T-cell (primary cell): ENCODE measurements around the gene DNMT3A. TPM values are rescaled to one million over a fixed set of nuclear protein-coding genes. Genes with fewer than 3 reads are reported as not detected.

Source experiments
- ATAC-seq, 4 experiments: fragments of 200-7000 bp in 3 of 4; fragments of 150-1000 bp in 1 of 4; cut with Tn5 transposase; replicated peaks in 1 of 4; 1 replicate in 3 of 4; 2 replicates in 1 of 4; pipeline ENCODE4 v1.10.0; 2021; ENCODE audit warnings: moderate library complexity in 3 of 4, mild to moderate bottlenecking in 2 of 4, moderate number of reproducible peaks in 1 of 4
- CTCF ChIA-PET, 2 donors: fragments of 300-600 bp; sonication (Branson Sonifier 250); formaldehyde crosslinking; loops; one replicate each; lab custom pipeline; 2022; ENCODE audit warnings: antibody characterized with exemption in 2 of 2; lab: Charles Lee
- POLR2A ChIA-PET, 2 donors: fragments of 300-600 bp; sonication (Branson Sonifier 250); formaldehyde crosslinking; loops; one replicate each; lab custom pipeline; 2022; ENCODE audit warnings: antibody characterized with exemption in 2 of 2; lab: Charles Lee
- DNase-seq, 35 experiments: peaks; one replicate each; pipeline versions ENCODE4 v3.0.0 to v3.0.0-alpha.2; 2013 to 2023
- H3K27ac ChIP-seq: one replicate; pipeline ENCODE4 v1.5.1; 2013; ENCODE audit warnings: low read length
- H3K27me3 ChIP-seq, 2 experiments: replicated peaks in 1 of 2; 1 replicate in 1 of 2; 2 replicates in 1 of 2; pipeline versions ENCODE4 v1.6.1 to v1.7.0; 2013; ENCODE audit warnings: low read length in 1 of 2, mixed read lengths in 1 of 2; ENCODE audit not compliant: control insufficient read depth in 2 of 2, insufficient read depth in 2 of 2; ENCODE audit errors: extremely low read depth in 1 of 2
- H3K36me3 ChIP-seq, 2 donors: 1 replicate in 1 of 2; 2 replicates in 1 of 2; pipeline versions ENCODE4 v1.6.1 to v1.7.0; 2013; ENCODE audit warnings: low read length in 1 of 2; ENCODE audit not compliant: control insufficient read depth in 2 of 2, insufficient read depth in 1 of 2; ENCODE audit errors: extremely low read depth in 1 of 2
- H3K4me1 ChIP-seq, 2 experiments: 1 replicate in 1 of 2; 2 replicates in 1 of 2; pipeline versions ENCODE4 v1.6.1 to v1.7.0; 2013; ENCODE audit warnings: low read length in 2 of 2, mixed read lengths in 1 of 2; ENCODE audit not compliant: insufficient read depth in 2 of 2, control insufficient read depth in 1 of 2; ENCODE audit errors: extremely low read depth in 1 of 2
- H3K4me3 ChIP-seq, 2 donors: 1 replicate in 1 of 2; 2 replicates in 1 of 2; pipeline versions ENCODE4 v1.5.1 to v1.7.0; 2013; ENCODE audit warnings: mild to moderate bottlenecking in 2 of 2, low read length in 1 of 2, moderate library complexity in 1 of 2; ENCODE audit not compliant: control insufficient read depth in 1 of 2; ENCODE audit errors: extremely low read depth in 1 of 2
- H3K9me3 ChIP-seq: 2 replicates; pipeline ENCODE4 v1.7.0; 2013
- H3K27ac Mint-ChIP-seq, 2 donors: one replicate each; pipeline ENCODE4 v1.8.0; 2020 to 2021; ENCODE audit warnings: mild to moderate bottlenecking in 2 of 2, mixed read lengths in 2 of 2
- H3K27me3 Mint-ChIP-seq, 2 donors: one replicate each; pipeline ENCODE4 v1.8.0; 2021 to 2022; ENCODE audit warnings: mixed read lengths in 2 of 2
- H3K36me3 Mint-ChIP-seq: one replicate; pipeline ENCODE4 v1.8.0; 2021; ENCODE audit warnings: mixed read lengths
- H3K4me1 Mint-ChIP-seq, 3 donors: one replicate each; pipeline ENCODE4 v1.8.0; 2020 to 2022; ENCODE audit warnings: mixed read lengths in 3 of 3, mild to moderate bottlenecking in 1 of 3
- H3K4me3 Mint-ChIP-seq, 3 donors: one replicate each; pipeline ENCODE4 v1.8.0; 2020 to 2022; ENCODE audit warnings: mild to moderate bottlenecking in 3 of 3, mixed read lengths in 3 of 3, moderate library complexity in 3 of 3
- H3K9me3 Mint-ChIP-seq, 3 donors: one replicate each; pipeline ENCODE4 v1.8.0; 2020 to 2022; ENCODE audit warnings: mixed read lengths in 3 of 3
- WGBS: methylation state at CpG from one replicate; pipeline ENCODE4 v1.1.5; 2013; ENCODE audit warnings: missing lambda C conversion rate; ENCODE audit not compliant: insufficient coverage; 5-methylcytosine and 5-hydroxymethylcytosine counted together
- total RNA-seq, 35 experiments: library from RNA in 6 of 35; stranded (reverse) in 6 of 35; fragments of 120-200 nt in 1 of 35; gene quantifications; one replicate each; pipeline versions ENCODE4 v1.2.1 to v1.2.4 and lab custom pipeline; 2013 to 2026

DNMT3A gene
- total RNA-seq, 5 donors from 2014 or later (not counting 1 experiment from before 2014, with no cell fraction given) = 78.7 to 125 (median 93.2) TPM

- Histone ChIP-seq H3K36me3 (no peaks in the 10 kb centered on the region), H3K27ac (no peak overlapping the region), H3K27me3 (peaks cover 0 to 3% of the 10 kb centered on the region in 2 experiments), H3K9me3 (no peaks in the 10 kb centered on the region), H3K4me3 (no peak overlapping the region), H3K4me1 (peaks cover 12 to 35% of the 10 kb centered on the region in 2 experiments)
- H3K9me3 Mint-ChIP-seq = no peaks in the 10 kb centered on the region
- H3K4me1 Mint-ChIP-seq = peaks cover 26 to 29% (median 26%) of the 10 kb centered on the region in 3 donors
- POLR2A ChIA-PET = interaction anchor here in 1 of 2 donors (0.6 kb wide), 1 partner anchor 31 kb away, joined by 3 read pairs; no protein-coding TSS in a partner anchor
- DNase-seq (no peak), ATAC-seq (no peak)
- peak overlapping the region; percentile 61 to 81 (median 74) for H3K4me3 Mint-ChIP-seq
- H3K27ac Mint-ChIP-seq = peak overlapping the region in 1 of 2 donors; percentile 22
- WGBS = 95% methylated on average over 15 of the region's 21 CpGs
- CTCF ChIA-PET = interaction anchor here (0.5 to 1.8 kb wide), 7 partner anchors 19 to 259 kb away, joined by 3 to 9 read pairs (median 3); no protein-coding TSS in a partner anchor
- H3K36me3 Mint-ChIP-seq = no peaks in the 10 kb centered on the region
- H3K27me3 Mint-ChIP-seq = no peaks in the 10 kb centered on the region
Measured at GRCh38 chr2:25343187-25343825, 1.6 kb upstream of the DNMT3A start.

GRCh38 chr2:25342372-25343186 lies 854 bp upstream of the DNMT3A start:
- DNase-seq = peak; percentile 55 to 88 (median 75)
- 11% methylated on average over 37 of the region's 45 CpGs for WGBS
- Histone ChIP-seq H3K9me3 (no peaks in the 10 kb centered on the region), H3K27me3 (peaks cover 0 to 3% of the 10 kb centered on the region in 2 experiments), H3K27ac (no peak overlapping the region), H3K4me1 (peaks cover 16 to 42% of the 10 kb centered on the region in 2 experiments), H3K4me3 (peak overlapping the region; percentile 11 to 59), H3K36me3 (no peaks in the 10 kb centered on the region)
- no peaks in the 10 kb centered on the region for H3K36me3 Mint-ChIP-seq
- no peaks in the 10 kb centered on the region for H3K9me3 Mint-ChIP-seq
- POLR2A ChIA-PET = no interaction called here
- H3K4me1 Mint-ChIP-seq = peaks cover 27 to 31% (median 30%) of the 10 kb centered on the region in 3 donors
- H3K4me3 Mint-ChIP-seq = peak overlapping the region; percentile 74 to 81 (median 81)
- peak; percentile 77 to 88 (median 82) for ATAC-seq
- no peaks in the 10 kb centered on the region for H3K27me3 Mint-ChIP-seq
- peak overlapping the region in 1 of 2 donors; percentile 59 for H3K27ac Mint-ChIP-seq
- CTCF ChIA-PET = interaction anchor here (0.6 to 1.8 kb wide), 6 partner anchors 20 to 260 kb away, joined by 3 to 9 read pairs (median 3); no protein-coding TSS in a partner anchor

- Mint-ChIP-seq H3K36me3 (no peaks in the 10 kb centered on the region), H3K9me3 (no peaks in the 10 kb centered on the region), H3K27me3 (no peaks in the 10 kb centered on the region), H3K4me3 (peak overlapping the region in 1 of 3 donors; percentile 81), H3K4me1 (peaks cover 36 to 40% (median 38%) of the 10 kb centered on the region in 3 donors), H3K27ac (no peak overlapping the region)
- CTCF ChIA-PET = interaction anchor here in 1 of 2 donors (1.4 kb wide), 1 partner anchor 21 kb away, joined by 6 read pairs; no protein-coding TSS in a partner anchor
- POLR2A ChIA-PET = no interaction called here
- Histone ChIP-seq H3K9me3 (no peaks in the 10 kb centered on the region), H3K36me3 (no peaks in the 10 kb centered on the region), H3K27ac (no peak overlapping the region), H3K4me3 (peak overlapping the region in 1 of 2 donors; percentile 42), H3K4me1 (peaks cover 25 to 51% of the 10 kb centered on the region in 2 experiments), H3K27me3 (peaks cover 0 to 3% of the 10 kb centered on the region in 2 experiments)
- ATAC-seq (peak; percentile 7 to 25 (median 16)), DNase-seq (peak in 7 of 35 experiments; percentile 20 to 38 (median 22))
- under 1% methylated on average over 55 of the region's 104 CpGs for WGBS
Measured at GRCh38 chr2:25341011-25341727, 556 bp downstream of the DNMT3A start.

- Mint-ChIP-seq H3K9me3 (no peaks in the 10 kb centered on the region), H3K36me3 (no peaks in the 10 kb centered on the region), H3K27ac (peak overlapping the region in 1 of 2 donors; percentile 34), H3K27me3 (no peaks in the 10 kb centered on the region), H3K4me1 (peaks cover 43 to 46% (median 44%) of the 10 kb centered on the region in 3 donors), H3K4me3 (peak overlapping the region; percentile 57 to 71 (median 62))
- 9% methylated on average over 56 of the region's 73 CpGs for WGBS
- CTCF ChIA-PET = interaction anchor here (1.1 to 1.4 kb wide), 3 partner anchors 22 to 67 kb away, joined by 3 to 6 read pairs (median 4); no protein-coding TSS in a partner anchor
- peak in 1 of 35 experiments; percentile 39 for DNase-seq
- Histone ChIP-seq H3K9me3 (no peaks in the 10 kb centered on the region), H3K27me3 (peaks cover 0 to 3% of the 10 kb centered on the region in 2 experiments), H3K4me3 (peak overlapping the region; percentile 42 to 52), H3K27ac (no peak overlapping the region), H3K36me3 (no peaks in the 10 kb centered on the region), H3K4me1 (peaks cover 30 to 60% of the 10 kb centered on the region in 2 experiments)
- no peak for ATAC-seq
- POLR2A ChIA-PET = interaction anchor here in 1 of 2 donors (0.6 kb wide), 1 partner anchor 73 kb away, joined by 4 read pairs; no protein-coding TSS in a partner anchor
Measured at GRCh38 chr2:25340181-25340921, 1.4 kb downstream of the DNMT3A start.

- no peaks in the 10 kb centered on the region for H3K9me3 Mint-ChIP-seq
- Histone ChIP-seq H3K27ac (no peak overlapping the region), H3K4me1 (peaks cover 36 to 64% of the 10 kb centered on the region in 2 experiments), H3K36me3 (no peaks in the 10 kb centered on the region), H3K27me3 (peaks cover 0 to 3% of the 10 kb centered on the region in 2 experiments), H3K9me3 (no peaks in the 10 kb centered on the region), H3K4me3 (peak overlapping the region in 1 of 2 donors; percentile 42)
- H3K4me3 Mint-ChIP-seq = peak overlapping the region; percentile 57 to 77 (median 71)
- 100% methylated on average over 10 of the region's 18 CpGs for WGBS
- H3K27me3 Mint-ChIP-seq = no peaks in the 10 kb centered on the region
- DNase-seq = peak in 5 of 35 experiments; percentile 8 to 44 (median 27)
- ChIA-PET CTCF (interaction anchor here (1.1 to 1.4 kb wide), 3 partner anchors 23 to 67 kb away, joined by 3 to 6 read pairs (median 4); no protein-coding TSS in a partner anchor), POLR2A (interaction anchor here in 1 of 2 donors (0.6 kb wide), 1 partner anchor 73 kb away, joined by 4 read pairs; no protein-coding TSS in a partner anchor)
- peaks cover 48 to 52% (median 50%) of the 10 kb centered on the region in 3 donors for H3K4me1 Mint-ChIP-seq
- no peak for ATAC-seq
- H3K27ac Mint-ChIP-seq = peak overlapping the region; percentile 24 to 95
- H3K36me3 Mint-ChIP-seq = no peaks in the 10 kb centered on the region
Measured at GRCh38 chr2:25339791-25340180, 1.9 kb downstream of the DNMT3A start.
